ENCODE results near the gene EPB41L5. TPM values are rescaled to one million over a fixed set of nuclear protein-coding genes. Genes with fewer than 3 reads are reported as not detected.

Gene EPB41L5
- polyA plus RNA-seq, 1 donor (not counting 4 experiments of a cell fraction or from before 2014, with no cell fraction given): 17.8 TPM

- Histone ChIP-seq H3K79me2 (ENCODE audit: control insufficient read depth, insufficient read depth, low read length) (no peaks in the 10 kb centered on the region), H3K9ac (ENCODE audit: control insufficient read depth, extremely low read depth, insufficient read depth, low read length) (no peak overlapping the region), H3K4me3 (ENCODE audit: control insufficient read depth in 2 of 3, extremely low read depth in 1 of 3, insufficient read depth in 2 of 3, low read depth in 1 of 3, low read length in 3 of 3) (no peak overlapping the region), H3K4me1 (ENCODE audit: control insufficient read depth, extremely low read depth, insufficient read depth, low read length) (no peaks in the 10 kb centered on the region), H3K36me3 (ENCODE audit: control insufficient read depth in 2 of 2, extremely low read depth in 1 of 2, insufficient read depth in 2 of 2, low read length in 2 of 2) (no peaks in the 10 kb centered on the region), H4K20me1 (ENCODE audit: control insufficient read depth, extremely low read depth, insufficient read depth, low read length) (no peaks in the 10 kb centered on the region), H3K9me3 (ENCODE audit: control insufficient read depth, low read depth, low read length) (no peaks in the 10 kb centered on the region), H3K27ac (ENCODE audit: control insufficient read depth, insufficient read depth, low read length) (no peak overlapping the region), H3K4me2 (ENCODE audit: control insufficient read depth, extremely low read depth, insufficient read depth, low read depth, low read length) (no peak overlapping the region), H3K9me1 (ENCODE audit: control insufficient read depth, extremely low read depth, insufficient read depth, low read length) (no peaks in the 10 kb centered on the region), H2AFZ (ENCODE audit: control insufficient read depth, low read length) (no peak overlapping the region), H3K27me3 (ENCODE audit: control insufficient read depth, extremely low read depth, insufficient read depth, low read length) (no peaks in the 10 kb centered on the region)
- TF ChIP-seq EZH2 (IDR thresholded peaks at IDR 0.05; ENCODE audit: low read length): no peak
- TF ChIP-seq, protein P1, sequence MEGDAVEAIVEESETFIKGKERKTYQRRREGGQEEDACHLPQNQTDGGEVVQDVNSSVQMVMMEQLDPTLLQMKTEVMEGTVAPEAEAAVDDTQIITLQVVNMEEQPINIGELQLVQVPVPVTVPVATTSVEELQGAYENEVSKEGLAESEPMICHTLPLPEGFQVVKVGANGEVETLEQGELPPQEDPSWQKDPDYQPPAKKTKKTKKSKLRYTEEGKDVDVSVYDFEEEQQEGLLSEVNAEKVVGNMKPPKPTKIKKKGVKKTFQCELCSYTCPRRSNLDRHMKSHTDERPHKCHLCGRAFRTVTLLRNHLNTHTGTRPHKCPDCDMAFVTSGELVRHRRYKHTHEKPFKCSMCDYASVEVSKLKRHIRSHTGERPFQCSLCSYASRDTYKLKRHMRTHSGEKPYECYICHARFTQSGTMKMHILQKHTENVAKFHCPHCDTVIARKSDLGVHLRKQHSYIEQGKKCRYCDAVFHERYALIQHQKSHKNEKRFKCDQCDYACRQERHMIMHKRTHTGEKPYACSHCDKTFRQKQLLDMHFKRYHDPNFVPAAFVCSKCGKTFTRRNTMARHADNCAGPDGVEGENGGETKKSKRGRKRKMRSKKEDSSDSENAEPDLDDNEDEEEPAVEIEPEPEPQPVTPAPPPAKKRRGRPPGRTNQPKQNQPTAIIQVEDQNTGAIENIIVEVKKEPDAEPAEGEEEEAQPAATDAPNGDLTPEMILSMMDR (optimal IDR thresholded peaks at IDR 0.05 in 1 of 3, IDR thresholded peaks at IDR 0.05 in 1 of 3, conservative IDR thresholded peaks at IDR 0.05 in 1 of 3; ENCODE audit: extremely low read depth in 1 of 3, insufficient read depth in 2 of 3, low read length in 3 of 3): no peak
- FAIRE-seq (no peak), DNase-seq (ENCODE audit: low read depth, low spot score) (no peak)
- dilution Hi-C loops (cut with MboI; ENCODE audit: extremely low pct_ligation_motif_present, low sequenced_read_pairs): no loop called here
Observed at GRCh38 chr2:120079647-120080046, 66.8 kb downstream of the EPB41L5 start.

DNA sequence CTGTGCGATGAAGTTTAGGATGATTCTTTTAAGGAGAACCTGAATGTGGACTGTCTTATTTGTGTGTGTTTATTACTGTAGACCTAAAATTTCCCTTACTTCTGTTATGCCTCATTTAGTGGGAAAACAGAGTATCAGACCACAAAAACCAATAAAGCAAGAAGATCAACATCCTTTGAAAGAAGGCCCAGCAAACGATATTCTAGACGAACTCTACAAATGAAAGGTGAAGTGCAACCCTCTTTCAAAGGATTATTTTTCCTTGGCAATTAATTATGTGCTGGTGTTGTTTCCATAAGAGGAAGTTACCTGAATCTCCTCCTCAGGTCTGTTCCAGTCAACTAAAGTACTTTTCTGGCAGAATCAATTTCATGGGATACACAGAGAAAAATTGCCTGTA, 78.6 kb downstream of the EPB41L5 start:
- H3K4me3 ChIP-seq (ENCODE audit: control insufficient read depth in 2 of 3, extremely low read depth in 1 of 3, insufficient read depth in 2 of 3, low read depth in 1 of 3, low read length in 3 of 3): no peak overlapping the region
- no peak overlapping the region for H3K9ac ChIP-seq (ENCODE audit: control insufficient read depth, extremely low read depth, insufficient read depth, low read length)
- H2AFZ ChIP-seq (ENCODE audit: control insufficient read depth, low read length): no peak overlapping the region
- H3K79me2 ChIP-seq (ENCODE audit: control insufficient read depth, insufficient read depth, low read length): no peaks in the 10 kb centered on the region
- no peaks in the 10 kb centered on the region for H4K20me1 ChIP-seq (ENCODE audit: control insufficient read depth, extremely low read depth, insufficient read depth, low read length)
- TF ChIP-seq, protein P1 (optimal IDR thresholded peaks at IDR 0.05 in 1 of 3, IDR thresholded peaks at IDR 0.05 in 1 of 3, conservative IDR thresholded peaks at IDR 0.05 in 1 of 3; ENCODE audit: extremely low read depth in 1 of 3, insufficient read depth in 2 of 3, low read length in 3 of 3): no peak
- TF ChIP-seq EZH2 (IDR thresholded peaks at IDR 0.05; ENCODE audit: low read length): no peak
- H3K27me3 ChIP-seq (ENCODE audit: control insufficient read depth, extremely low read depth, insufficient read depth, low read length): no peaks in the 10 kb centered on the region
- H3K27ac ChIP-seq (ENCODE audit: control insufficient read depth, insufficient read depth, low read length): no peak overlapping the region
- H3K9me3 ChIP-seq (ENCODE audit: control insufficient read depth, low read depth, low read length): no peaks in the 10 kb centered on the region
- no peak for DNase-seq (ENCODE audit: low read depth, low spot score)
- H3K4me1 ChIP-seq (ENCODE audit: control insufficient read depth, extremely low read depth, insufficient read depth, low read length): no peaks in the 10 kb centered on the region
- H3K4me2 ChIP-seq (ENCODE audit: control insufficient read depth, extremely low read depth, insufficient read depth, low read depth, low read length): no peak overlapping the region
- H3K36me3 ChIP-seq (ENCODE audit: control insufficient read depth in 2 of 2, extremely low read depth in 1 of 2, insufficient read depth in 2 of 2, low read length in 2 of 2): peaks cover 0 to 4% of the 10 kb centered on the region in 2 experiments
- no peak for FAIRE-seq
- H3K9me1 ChIP-seq (ENCODE audit: control insufficient read depth, extremely low read depth, insufficient read depth, low read length): no peaks in the 10 kb centered on the region
- dilution Hi-C loops (cut with MboI; ENCODE audit: extremely low pct_ligation_motif_present, low sequenced_read_pairs): no loop called here

All from keratinocyte (primary cell).